Keratinocyte (primary cell): ENCODE results near the gene RIOK3. TPM values are rescaled to one million over a fixed set of nuclear protein-coding genes. Genes with fewer than 3 reads are reported as not detected.

Experiments
- DNase-seq: peaks from one replicate; pipeline ENCODE4 v3.0.0-alpha.2; 2011; ENCODE audit warnings: low read depth, missing footprints, low spot score
- FAIRE-seq: peaks from 2 replicates; lab custom pipeline; 2011; peaks lifted over from hg19 to GRCh38; lab: Jason Lieb, UNC
- H2AFZ ChIP-seq: 2 replicates; pipeline ENCODE4 v1.6.0; 2012; ENCODE audit warnings: low read length, control low read depth, inconsistent platforms; ENCODE audit not compliant: control insufficient read depth
- H3K27ac ChIP-seq: 2 replicates; pipeline ENCODE4 v1.5.1; 2011; ENCODE audit warnings: low read length; ENCODE audit not compliant: control insufficient read depth, insufficient read depth
- H3K27me3 ChIP-seq: 3 replicates; pipeline ENCODE4 v1.6.0; 2011; ENCODE audit warnings: low read length; ENCODE audit not compliant: control insufficient read depth, insufficient read depth; ENCODE audit errors: extremely low read depth
- H3K36me3 ChIP-seq, 2 experiments: 2 replicates in 1 of 2; 3 replicates in 1 of 2; pipeline ENCODE4 v1.5.1; 2011; ENCODE audit warnings: low read length in 2 of 2, mild to moderate bottlenecking in 1 of 2; ENCODE audit not compliant: control insufficient read depth in 2 of 2, insufficient read depth in 2 of 2; ENCODE audit errors: extremely low read depth in 1 of 2
- H3K4me1 ChIP-seq: 3 replicates; pipeline ENCODE4 v1.5.1; 2011; ENCODE audit warnings: low read length; ENCODE audit not compliant: control insufficient read depth, insufficient read depth; ENCODE audit errors: extremely low read depth
- H3K4me2 ChIP-seq: 3 replicates; pipeline ENCODE4 v1.6.0; 2011; ENCODE audit warnings: low read depth, low read length; ENCODE audit not compliant: control insufficient read depth, insufficient read depth; ENCODE audit errors: extremely low read depth
- H3K4me3 ChIP-seq, 3 experiments: fragments of 200-600 bp in 1 of 3; sonication (generic) in 1 of 3; 2 replicates in 2 of 3; 3 replicates in 1 of 3; pipeline ENCODE4 v1.5.1; 2011 to 2016; ENCODE audit warnings: low read length in 3 of 3, mild to moderate bottlenecking in 3 of 3, control low read depth in 2 of 3, inconsistent platforms in 1 of 3, low read depth in 1 of 3, mixed read lengths in 1 of 3, mixed run types in 1 of 3, moderate library complexity in 1 of 3; ENCODE audit not compliant: control insufficient read depth in 2 of 3, insufficient read depth in 2 of 3; ENCODE audit errors: extremely low read depth in 1 of 3
- H3K79me2 ChIP-seq: 2 replicates; pipeline ENCODE4 v1.6.0; 2012; ENCODE audit warnings: low read length; ENCODE audit not compliant: control insufficient read depth, insufficient read depth
- H3K9ac ChIP-seq: 3 replicates; pipeline ENCODE4 v1.6.0; 2011; ENCODE audit warnings: low read length; ENCODE audit not compliant: control insufficient read depth, insufficient read depth; ENCODE audit errors: extremely low read depth
- H3K9me1 ChIP-seq: 3 replicates; pipeline ENCODE4 v1.6.0; 2011; ENCODE audit warnings: low read length; ENCODE audit not compliant: control insufficient read depth, insufficient read depth; ENCODE audit errors: extremely low read depth
- H3K9me3 ChIP-seq: 2 replicates; pipeline ENCODE4 v1.5.1; 2012; ENCODE audit warnings: low read depth, low read length; ENCODE audit not compliant: control insufficient read depth
- H4K20me1 ChIP-seq: 3 replicates; pipeline ENCODE4 v1.6.0; 2011; ENCODE audit warnings: low read length; ENCODE audit not compliant: control insufficient read depth, insufficient read depth; ENCODE audit errors: extremely low read depth
- CTCF ChIP-seq, 3 experiments: IDR thresholded peaks in 1 of 3; conservative IDR thresholded peaks in 1 of 3; optimal IDR thresholded peaks in 1 of 3; 2 replicates in 2 of 3; 3 replicates in 1 of 3; pipeline versions ENCODE3 to v1.5.1; 2011; ENCODE audit warnings: low read length in 3 of 3, mild to moderate bottlenecking in 3 of 3, moderate library complexity in 2 of 3, control low read depth in 1 of 3, inconsistent platforms in 1 of 3; ENCODE audit not compliant: insufficient read depth in 2 of 3; ENCODE audit errors: extremely low read depth in 1 of 3
- EZH2 ChIP-seq: IDR thresholded peaks from one replicate; pipeline ENCODE4 v1.6.1; 2012; ENCODE audit warnings: inconsistent platforms, mild to moderate bottlenecking, low read length, moderate library complexity
- dilution Hi-C: fragments of 300-500 bp; cut with MboI; formaldehyde crosslinking; loops from one replicate; pipeline ENCODE4 v1.7.0; 2020; ENCODE audit warnings: low sequenced_read_pairs; ENCODE audit not compliant: extremely low pct_ligation_motif_present
- polyA plus RNA-seq, 5 experiments: library from polyadenylated mRNA; depleted of rRNA in 3 of 5; stranded (reverse) in 3 of 5; stranded (forward) in 1 of 5; unstranded in 1 of 5; fragments of >200 nt; gene quantifications; 1 replicate in 1 of 5; 2 replicates in 3 of 5; 3 replicates in 1 of 5; pipeline versions ENCODE4 v1.2.1 to v1.2.3, GENCODE V29; 2011 to 2012; ENCODE audit warnings: missing spikeins in 2 of 5, low read depth in 1 of 5, low replicate concordance in 1 of 5

Gene RIOK3
- polyA plus RNA-seq, 1 donor (not counting 4 experiments of a cell fraction or from before 2014, with no cell fraction given), result 68.6 TPM

DNA sequence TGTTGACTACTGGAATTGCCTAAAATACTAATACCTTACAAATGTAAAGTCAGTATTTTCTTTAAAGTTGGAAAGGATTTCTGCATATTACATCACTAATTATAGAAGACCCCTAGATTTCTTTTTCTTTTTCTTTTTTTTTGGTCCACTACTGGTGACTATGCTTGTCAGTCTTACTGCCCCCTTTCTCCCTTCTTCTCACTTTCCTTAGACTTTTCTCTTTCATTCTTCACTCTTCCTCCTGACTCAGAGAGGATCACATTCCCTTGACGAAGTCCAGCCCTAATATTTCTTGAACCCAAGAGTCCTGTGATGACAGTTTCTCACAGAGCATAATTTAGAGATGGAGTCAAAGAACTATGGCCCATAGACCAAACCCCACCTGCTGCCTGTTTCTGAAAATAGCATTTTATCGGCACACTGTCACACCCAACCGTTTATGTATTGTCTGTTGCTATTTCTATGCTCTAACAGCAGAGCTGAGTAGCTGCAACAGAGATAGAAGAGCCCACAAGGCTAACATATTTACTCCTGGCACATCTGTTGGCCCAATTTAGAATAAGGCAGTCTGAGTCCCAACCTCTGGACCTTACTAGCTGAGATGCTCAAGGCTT lies 40.6 kb upstream of the RIOK3 start:
- FAIRE-seq (no peak), DNase-seq (no peak)
- H3K36me3 ChIP-seq, result peaks cover 0 to 2% of the 10 kb centered on the region in 2 experiments
- no peaks in the 10 kb centered on the region for H3K79me2 ChIP-seq
- H3K4me1 ChIP-seq, result peaks cover 2% of the 10 kb centered on the region
- no peak overlapping the region for H3K4me2 ChIP-seq
- no peak overlapping the region for H3K4me3 ChIP-seq
- dilution Hi-C loops, result no loop called here
- no peaks in the 10 kb centered on the region for H4K20me1 ChIP-seq
- no peaks in the 10 kb centered on the region for H3K9me3 ChIP-seq
- no peaks in the 10 kb centered on the region for H3K9me1 ChIP-seq
- H3K27ac ChIP-seq, result no peak overlapping the region
- no peaks in the 10 kb centered on the region for H3K27me3 ChIP-seq
- no peak overlapping the region for H2AFZ ChIP-seq
- TF ChIP-seq CTCF (optimal IDR thresholded peaks at IDR 0.05 in 1 of 3, IDR thresholded peaks at IDR 0.05 in 1 of 3, conservative IDR thresholded peaks at IDR 0.05 in 1 of 3; ENCODE audit: extremely low read depth in 1 of 3, insufficient read depth in 2 of 3, low read length in 3 of 3) (no peak), EZH2 (no peak)
- H3K9ac ChIP-seq, result no peak overlapping the region

GRCh38 chr18:23415515-23415914 lies 37.6 kb upstream of the RIOK3 start:
- peaks cover 0 to 2% of the 10 kb centered on the region in 2 experiments for H3K36me3 ChIP-seq
- H3K27me3 ChIP-seq, result no peaks in the 10 kb centered on the region
- H2AFZ ChIP-seq, result no peak overlapping the region
- peaks cover 2% of the 10 kb centered on the region for H3K4me1 ChIP-seq
- H3K9me1 ChIP-seq, result no peaks in the 10 kb centered on the region
- no peak overlapping the region for H3K4me3 ChIP-seq
- H3K27ac ChIP-seq, result no peak overlapping the region
- no peak overlapping the region for H3K9ac ChIP-seq
- no peaks in the 10 kb centered on the region for H3K9me3 ChIP-seq
- no peak for TF ChIP-seq CTCF (optimal IDR thresholded peaks at IDR 0.05 in 1 of 3, IDR thresholded peaks at IDR 0.05 in 1 of 3, conservative IDR thresholded peaks at IDR 0.05 in 1 of 3; ENCODE audit: extremely low read depth in 1 of 3, insufficient read depth in 2 of 3, low read length in 3 of 3)
- no peak for TF ChIP-seq EZH2
- DNase-seq (no peak), FAIRE-seq (peak; percentile 34)
- H3K79me2 ChIP-seq, result no peaks in the 10 kb centered on the region
- no peaks in the 10 kb centered on the region for H4K20me1 ChIP-seq
- H3K4me2 ChIP-seq, result no peak overlapping the region
- dilution Hi-C loops, result no loop called here
